GM13976 (cell line): ENCODE data around the gene TEN1.
A peak's percentile ranks its signal among the peaks of the same experiment; 100 is the strongest.

ENCODE experiments used
- DNase-seq: peaks from one replicate; pipeline ENCODE4 v3.0.0; 2012; ENCODE audit warnings: low spot score
- in situ Hi-C: fragments of 300-500 bp; cut with MboI; formaldehyde crosslinking; loops from one replicate; pipeline ENCODE4 v1.12.0; 2022; ENCODE audit warnings: low sequenced_read_pairs, mixed read lengths, inconsistent platforms; ENCODE audit not compliant: unreplicated experiment
- TF ChIP-seq, protein P1 (sequence below): IDR thresholded peaks from 2 replicates; pipeline ENCODE4 v1.5.1; 2012; ENCODE audit warnings: borderline replicate concordance, mild to moderate bottlenecking; ENCODE audit not compliant: insufficient read depth; ENCODE audit errors: extremely low read depth, missing control alignments, control extremely low read depth

Gene TEN1

DNA sequence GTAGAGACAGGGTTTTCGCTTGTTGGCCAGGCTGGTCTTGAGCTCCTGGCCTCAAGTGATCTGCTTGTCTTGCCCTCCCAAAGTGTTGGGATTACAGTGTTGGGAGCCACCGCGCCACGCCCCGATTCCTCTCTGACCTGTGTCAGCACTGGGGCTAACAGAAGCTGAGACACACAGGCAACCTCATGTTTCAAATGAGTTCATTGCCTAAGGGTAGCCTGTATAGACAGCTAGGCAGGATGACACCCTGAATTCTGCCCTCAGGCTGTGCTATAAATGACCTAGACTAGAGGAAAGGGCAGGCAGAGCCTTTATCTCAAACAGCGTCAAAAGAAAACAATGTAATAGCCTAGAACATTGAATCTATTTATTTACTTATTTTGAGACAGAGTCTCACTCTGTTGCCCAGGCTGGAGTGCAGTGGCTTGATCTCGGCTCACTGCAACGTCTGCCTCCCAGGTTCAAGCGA is 19.3 kb downstream of the TEN1 start:
- TF ChIP-seq, protein P1, sequence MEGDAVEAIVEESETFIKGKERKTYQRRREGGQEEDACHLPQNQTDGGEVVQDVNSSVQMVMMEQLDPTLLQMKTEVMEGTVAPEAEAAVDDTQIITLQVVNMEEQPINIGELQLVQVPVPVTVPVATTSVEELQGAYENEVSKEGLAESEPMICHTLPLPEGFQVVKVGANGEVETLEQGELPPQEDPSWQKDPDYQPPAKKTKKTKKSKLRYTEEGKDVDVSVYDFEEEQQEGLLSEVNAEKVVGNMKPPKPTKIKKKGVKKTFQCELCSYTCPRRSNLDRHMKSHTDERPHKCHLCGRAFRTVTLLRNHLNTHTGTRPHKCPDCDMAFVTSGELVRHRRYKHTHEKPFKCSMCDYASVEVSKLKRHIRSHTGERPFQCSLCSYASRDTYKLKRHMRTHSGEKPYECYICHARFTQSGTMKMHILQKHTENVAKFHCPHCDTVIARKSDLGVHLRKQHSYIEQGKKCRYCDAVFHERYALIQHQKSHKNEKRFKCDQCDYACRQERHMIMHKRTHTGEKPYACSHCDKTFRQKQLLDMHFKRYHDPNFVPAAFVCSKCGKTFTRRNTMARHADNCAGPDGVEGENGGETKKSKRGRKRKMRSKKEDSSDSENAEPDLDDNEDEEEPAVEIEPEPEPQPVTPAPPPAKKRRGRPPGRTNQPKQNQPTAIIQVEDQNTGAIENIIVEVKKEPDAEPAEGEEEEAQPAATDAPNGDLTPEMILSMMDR: no peak
- no peak for DNase-seq
- in situ Hi-C loops: no loop called here

DNA sequence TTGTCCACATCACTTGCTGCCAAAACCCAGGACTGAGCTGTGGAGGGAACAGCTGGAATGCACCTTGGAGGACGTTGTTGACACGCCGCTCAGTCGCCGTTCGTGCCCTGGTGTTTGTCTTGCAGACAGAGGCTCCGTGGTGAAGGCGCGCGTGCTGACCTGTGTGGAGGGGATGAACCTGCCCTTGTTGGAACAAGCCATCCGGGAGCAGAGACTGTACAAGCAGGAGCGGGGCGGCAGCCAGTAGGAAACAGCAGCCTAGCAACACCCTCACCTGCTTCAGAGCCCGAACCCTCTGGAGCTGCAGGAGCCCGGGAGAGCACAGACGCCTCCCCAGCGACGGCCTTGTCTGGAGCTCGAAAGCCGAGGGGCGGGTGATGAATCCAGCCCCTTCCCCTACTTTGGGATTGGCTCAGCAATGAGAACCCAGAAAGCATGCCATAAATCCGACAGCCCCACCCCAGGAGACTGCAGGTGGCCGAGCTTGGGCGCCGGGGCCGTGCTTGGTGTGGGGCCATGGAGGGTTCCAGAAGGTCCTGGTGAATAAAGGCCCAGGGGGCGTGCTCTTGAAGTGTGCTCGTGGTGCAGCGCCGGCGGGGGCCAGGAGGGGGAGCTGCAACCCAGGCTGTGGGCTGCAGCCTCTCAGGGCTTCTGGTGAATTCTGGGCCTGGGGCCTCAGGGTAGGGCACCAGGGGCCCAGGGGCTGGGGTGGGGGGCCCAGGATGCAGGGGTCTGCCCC is 21.1 kb downstream of the TEN1 start:
- DNase-seq: peak; percentile 90
- in situ Hi-C loops: loop anchor here (10.0 kb wide), 1 partner anchor 295 kb away; no protein-coding TSS in a partner anchor
- TF ChIP-seq, protein P1: peak; percentile 73

DNA sequence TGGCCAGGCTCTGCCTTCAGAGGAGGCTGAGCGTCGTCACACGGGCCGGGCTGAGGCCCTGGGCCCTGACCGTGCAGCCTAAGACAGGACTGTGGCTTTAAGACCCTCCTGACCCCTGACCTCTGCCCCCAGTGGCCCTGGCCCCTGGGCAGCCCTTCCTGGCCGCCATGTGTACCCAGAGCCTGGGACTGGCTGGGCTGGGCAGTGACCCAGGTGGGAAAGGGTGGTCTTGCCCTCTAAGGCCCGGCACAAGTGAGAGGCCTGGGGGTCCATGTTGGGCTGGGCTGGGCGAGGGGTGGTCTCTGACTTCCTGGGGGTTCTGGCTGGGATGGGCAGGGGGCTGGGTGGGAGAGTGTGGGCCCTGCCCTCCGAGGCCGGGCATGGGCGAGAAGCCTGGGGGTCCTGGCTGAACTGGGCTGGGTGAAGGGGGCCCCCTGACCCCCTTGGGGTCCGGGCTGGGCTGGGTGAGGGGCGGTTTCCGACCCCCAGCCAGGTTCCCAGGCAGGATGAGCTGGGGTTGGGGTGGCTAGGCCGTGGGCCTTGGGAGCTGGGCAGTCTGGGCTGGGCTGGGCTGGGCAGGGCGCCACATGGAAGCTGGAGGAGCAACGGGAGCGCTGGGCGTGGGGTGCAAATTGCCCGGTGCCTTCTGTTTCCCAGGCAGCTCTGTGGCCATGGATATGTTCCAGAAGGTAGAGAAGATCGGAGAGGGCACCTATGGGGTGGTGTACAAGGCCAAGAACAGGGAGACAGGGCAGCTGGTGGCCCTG is 21.9 kb downstream of the TEN1 start, which contains the start of gene CDK3:
Gene CDK3 (plus strand): TSS at position 101 of the 767 bp plus-strand sequence. CDS start 571 bp downstream, at position 672.
- DNase-seq: no peak
- TF ChIP-seq, protein P1: no peak
- in situ Hi-C loops: loop anchor here (10.0 kb wide), 1 partner anchor 294 kb away; no protein-coding TSS in a partner anchor

GRCh38 chr17:76002100-76002499 is 23.1 kb downstream of the TEN1 start:
- in situ Hi-C loops: loop anchor here (10.0 kb wide), 1 partner anchor 293 kb away; no protein-coding TSS in a partner anchor
- TF ChIP-seq, protein P1: no peak
- DNase-seq: no peak

DNA sequence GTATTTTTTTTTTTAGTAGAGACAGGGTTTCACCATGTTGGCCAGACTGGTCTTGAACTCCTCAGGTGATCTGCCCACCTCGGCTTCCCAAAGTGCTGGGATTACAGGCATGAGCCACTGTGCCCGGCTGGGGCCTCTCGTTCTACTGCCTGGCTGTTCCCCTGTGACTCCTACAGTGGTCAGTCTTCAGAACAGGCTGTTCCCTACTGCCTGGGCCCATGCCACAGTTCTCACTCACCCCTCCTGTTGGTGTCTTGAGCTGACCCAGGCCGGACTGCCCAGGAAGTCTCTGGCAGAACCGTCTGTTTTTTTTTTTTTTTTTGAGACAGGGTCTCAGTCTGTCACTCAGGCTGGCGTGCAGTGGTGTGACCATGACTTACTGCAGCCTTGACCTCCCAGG is 24.9 kb downstream of the TEN1 start:
- in situ Hi-C loops: loop anchor here (10.0 kb wide), 1 partner anchor 291 kb away; no protein-coding TSS in a partner anchor
- TF ChIP-seq, protein P1: no peak
- DNase-seq: no peak

GRCh38 chr17:76004750-76005262 is 25.8 kb downstream of the TEN1 start:
- in situ Hi-C loops: loop anchor here (10.0 kb wide), 1 partner anchor 290 kb away; no protein-coding TSS in a partner anchor
- TF ChIP-seq, protein P1: no peak
- no peak for DNase-seq
